ENCODE results near the gene PTBP3. TPM values are rescaled to one million over a fixed set of nuclear protein-coding genes. Genes with fewer than 3 reads are reported as not detected.

PTBP3 gene
- polyA plus RNA-seq, 1 of the 3 experiments (the other 2 are of a cell fraction): 6.1 TPM

DNA sequence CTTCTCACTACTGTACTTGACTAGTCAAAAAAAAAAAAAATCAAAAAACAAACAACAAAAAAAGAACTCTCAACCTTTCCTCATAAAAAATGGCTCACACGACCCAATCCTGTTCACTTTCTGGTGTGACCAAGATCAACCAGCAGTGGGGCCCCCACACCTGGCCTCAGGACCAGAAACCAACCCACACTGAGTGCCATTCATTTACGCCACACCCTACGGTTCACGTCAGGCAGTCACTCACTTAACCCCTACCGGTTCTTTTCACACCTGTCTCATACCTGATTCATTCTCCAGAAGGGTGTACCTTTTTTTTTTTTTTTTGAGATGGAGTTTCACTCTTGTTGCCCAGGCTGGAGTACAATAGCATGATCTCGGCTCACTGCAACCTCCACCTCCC lies 164.1 kb downstream of the PTBP3 start:
- peaks cover 3% of the 10 kb centered on the region for H3F3A ChIP-seq (replicated peaks; ENCODE audit: insufficient read depth)
- H3K27me3 ChIP-seq (ENCODE audit: insufficient read depth): no peaks in the 10 kb centered on the region
- POLR2A ChIA-PET: no interaction called here
- H3K4me2 ChIP-seq: no peak overlapping the region
- CTCF ChIA-PET: no interaction called here
- no peaks in the 10 kb centered on the region for H3K36me3 ChIP-seq (replicated peaks in 1 of 2; ENCODE audit: control insufficient read depth in 1 of 2, insufficient read depth in 2 of 2, low read length in 1 of 2)
- H3K27ac ChIP-seq (ENCODE audit: low read depth in 2 of 2, low read length in 1 of 2): no peak overlapping the region
- TF ChIP-seq, protein P1, sequence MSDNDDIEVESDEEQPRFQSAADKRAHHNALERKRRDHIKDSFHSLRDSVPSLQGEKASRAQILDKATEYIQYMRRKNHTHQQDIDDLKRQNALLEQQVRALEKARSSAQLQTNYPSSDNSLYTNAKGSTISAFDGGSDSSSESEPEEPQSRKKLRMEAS (IDR thresholded peaks at IDR 0.05; ENCODE audit: low read depth): no peak
- no peak for TF ChIP-seq MEF2A (IDR thresholded peaks at IDR 0.05; ENCODE audit: borderline replicate concordance, low read depth)
- no peak for TF ChIP-seq RAD21 (IDR thresholded peaks at IDR 0.05; ENCODE audit: low read length)
- no peak for TF ChIP-seq TAF1 (IDR thresholded peaks at IDR 0.05; ENCODE audit: borderline replicate concordance, low read depth, low read length)
- no peak for TF ChIP-seq JUND (IDR thresholded peaks at IDR 0.05)
- TF ChIP-seq EP300 (IDR thresholded peaks at IDR 0.05; ENCODE audit: borderline replicate concordance in 1 of 2, low read depth in 1 of 2, low read length in 1 of 2): no peak
- no peak overlapping the region for H3K4me3 ChIP-seq (ENCODE audit: low read depth in 2 of 2, low read length in 1 of 2)
- H3K4me1 ChIP-seq (ENCODE audit: control insufficient read depth in 1 of 2, insufficient read depth in 2 of 2, low read depth in 1 of 2, low read length in 1 of 2): peaks cover 0 to 6% of the 10 kb centered on the region in 2 experiments; a peak in 1 of 4 replicates
- no peaks in the 10 kb centered on the region for H3K9me3 ChIP-seq
- DNase-seq: no peak
- H4K20me1 ChIP-seq (ENCODE audit: insufficient read depth): no peaks in the 10 kb centered on the region
- no peak overlapping the region for H3K9ac ChIP-seq
- no peak overlapping the region for H2AFZ ChIP-seq (ENCODE audit: low read depth)
- H3K79me2 ChIP-seq (ENCODE audit: insufficient read depth): no peaks in the 10 kb centered on the region
- 94% methylated on average over 6 of the region's 6 CpGs for WGBS (ENCODE audit: low lambda C conversion rate)
- H3K9me2 ChIP-seq: no peaks in the 10 kb centered on the region

GRCh38 chr9:112168197-112168596 lies 165.2 kb downstream of the PTBP3 start:
- H3K36me3 ChIP-seq (replicated peaks in 1 of 2; ENCODE audit: control insufficient read depth in 1 of 2, insufficient read depth in 2 of 2, low read length in 1 of 2): no peaks in the 10 kb centered on the region
- H2AFZ ChIP-seq (ENCODE audit: low read depth): no peak overlapping the region
- no peaks in the 10 kb centered on the region for H4K20me1 ChIP-seq (ENCODE audit: insufficient read depth)
- H3F3A ChIP-seq (replicated peaks; ENCODE audit: insufficient read depth): peaks cover 3% of the 10 kb centered on the region
- H3K4me2 ChIP-seq: no peak overlapping the region
- no peaks in the 10 kb centered on the region for H3K9me2 ChIP-seq
- no peak overlapping the region for H3K4me3 ChIP-seq (ENCODE audit: low read depth in 2 of 2, low read length in 1 of 2)
- 91% methylated on average over 3 of the region's 3 CpGs for WGBS (ENCODE audit: low lambda C conversion rate)
- no peak overlapping the region for H3K9ac ChIP-seq
- H3K9me3 ChIP-seq: no peaks in the 10 kb centered on the region
- no peaks in the 10 kb centered on the region for H3K79me2 ChIP-seq (ENCODE audit: insufficient read depth)
- TF ChIP-seq EZH2phosphoT487 (IDR thresholded peaks at IDR 0.05; ENCODE audit: borderline replicate concordance, low read depth) (no peak), ELF1 (IDR thresholded peaks at IDR 0.05) (no peak), REST (IDR thresholded peaks at IDR 0.05; ENCODE audit: low read depth, low read length) (no peak), EP300 (IDR thresholded peaks at IDR 0.05; ENCODE audit: borderline replicate concordance in 1 of 2, low read depth in 1 of 2, low read length in 1 of 2) (no peak), FOXM1 (IDR thresholded peaks at IDR 0.05; ENCODE audit: low read depth) (no peak), MEF2A (IDR thresholded peaks at IDR 0.05; ENCODE audit: borderline replicate concordance, low read depth) (no peak), FOSL2 (IDR thresholded peaks at IDR 0.05; ENCODE audit: borderline replicate concordance, low read depth) (no peak), NFIC (IDR thresholded peaks at IDR 0.05; ENCODE audit: borderline replicate concordance) (no peak), CHD2 (IDR thresholded peaks at IDR 0.05; ENCODE audit: low read length, partially characterized antibody) (no peak)
- TF ChIP-seq, protein P2, sequence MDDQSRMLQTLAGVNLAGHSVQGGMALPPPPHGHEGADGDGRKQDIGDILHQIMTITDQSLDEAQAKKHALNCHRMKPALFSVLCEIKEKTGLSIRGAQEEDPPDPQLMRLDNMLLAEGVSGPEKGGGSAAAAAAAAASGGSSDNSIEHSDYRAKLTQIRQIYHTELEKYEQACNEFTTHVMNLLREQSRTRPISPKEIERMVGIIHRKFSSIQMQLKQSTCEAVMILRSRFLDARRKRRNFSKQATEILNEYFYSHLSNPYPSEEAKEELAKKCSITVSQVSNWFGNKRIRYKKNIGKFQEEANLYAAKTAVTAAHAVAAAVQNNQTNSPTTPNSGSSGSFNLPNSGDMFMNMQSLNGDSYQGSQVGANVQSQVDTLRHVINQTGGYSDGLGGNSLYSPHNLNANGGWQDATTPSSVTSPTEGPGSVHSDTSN (IDR thresholded peaks at IDR 0.05): no peak
- H3K4me1 ChIP-seq (ENCODE audit: control insufficient read depth in 1 of 2, insufficient read depth in 2 of 2, low read depth in 1 of 2, low read length in 1 of 2): no peaks in the 10 kb centered on the region
- no peak overlapping the region for H3K27ac ChIP-seq (ENCODE audit: low read depth in 2 of 2, low read length in 1 of 2)
- no peak for DNase-seq
- ChIA-PET POLR2A (no interaction called here), CTCF (no interaction called here)
- no peaks in the 10 kb centered on the region for H3K27me3 ChIP-seq (ENCODE audit: insufficient read depth)

Small RNA genes within 50 kb of the gene (small RNA-seq; reads per million reads assigned to genes)
- gene RF00019 (0 reads per million in 7 experiments), gene RN7SL430P (0 reads per million in 7 experiments), gene RN7SL57P (0 reads per million in 7 experiments), gene RNA5SP295 (0 reads per million in 7 experiments)

Other genes starting within 250 kb of the PTBP3 start
- gene SUSD1, start 158.3 kb downstream of the PTBP3 start, polyA plus RNA-seq (2012; rRNA removed): 8.2 and 8.8 TPM in 2 replicates
- 14.4 and 22.9 TPM in 2 replicates for gene HSDL2, start 46.5 kb upstream of the PTBP3 start, polyA plus RNA-seq (2012; rRNA removed)
- gene KIAA1958, start 153.2 kb upstream of the PTBP3 start, polyA plus RNA-seq (2012; rRNA removed): 1.5 and 1.6 TPM in 2 replicates